Tibial artery (tissue), 4 donors: ENCODE measurements around the gene HAUS7.

Experiments used
- DNase-seq, 2 donors: peaks; one replicate each; pipeline ENCODE4 v3.0.0-alpha.2; 2019
- H3K27ac ChIP-seq, 2 donors: fragments of 200-600 bp; sonication (generic) in 1 of 2; 1 replicate in 1 of 2; 2 replicates in 1 of 2; pipeline ENCODE4 v1.5.1; 2018 to 2019; ENCODE audit warnings: mild to moderate bottlenecking in 1 of 2
- H3K27me3 ChIP-seq, 2 donors: fragments of 200-600 bp; sonication (generic) in 1 of 2; one replicate each; pipeline versions ENCODE4 v1.5.1 to v1.6.0; 2016 to 2019
- H3K36me3 ChIP-seq, 3 donors: fragments of 200-600 bp; sonication (generic) in 2 of 3; one replicate each; pipeline ENCODE4 v1.5.1; 2016 to 2019; ENCODE audit warnings: mild to moderate bottlenecking in 2 of 3
- H3K4me1 ChIP-seq, 4 donors: fragments of 200-600 bp; sonication (generic) in 2 of 4; 1 replicate in 3 of 4; 2 replicates in 1 of 4; pipeline ENCODE4 v1.5.1; 2016 to 2019
- H3K4me3 ChIP-seq, 2 donors: fragments of 200-600 bp; sonication (generic) in 1 of 2; 1 replicate in 1 of 2; 2 replicates in 1 of 2; pipeline ENCODE4 v1.5.1; 2018 to 2019; ENCODE audit warnings: mild to moderate bottlenecking in 2 of 2
- H3K9me3 ChIP-seq, 3 donors: fragments of 200-600 bp; sonication (generic) in 1 of 3; one replicate each; pipeline ENCODE4 v1.5.1; 2016 to 2019
- intact Hi-C: fragments of 100-400 bp; cut with DNase I; formaldehyde crosslinking; loops from one replicate; pipeline ENCODE4 v1.15.0; 2023; ENCODE audit warnings: low total_unique reads
- TF ChIP-seq, protein P1 (sequence below), 2 experiments: fragments of 200-600 bp in 1 of 2; fragments of 450-650 bp in 1 of 2; IDR thresholded peaks; one replicate each; pipeline ENCODE4 v1.5.1; 2017 to 2019; ENCODE audit warnings: antibody characterized with exemption in 2 of 2, mild to moderate bottlenecking in 1 of 2, moderate library complexity in 1 of 2

Gene HAUS7

GRCh38 chrX:153465691-153466380 is 4.5 kb downstream of the HAUS7 start:
- Histone ChIP-seq H3K27me3 (no peaks in the 10 kb centered on the region), H3K4me3 (no peak overlapping the region), H3K9me3 (no peaks in the 10 kb centered on the region), H3K27ac (no peak overlapping the region), H3K36me3 (peaks cover 0 to 30% (median 9%) of the 10 kb centered on the region in 3 donors), H3K4me1 (peaks cover 0 to 10% (median 6%) of the 10 kb centered on the region in 4 donors)
- intact Hi-C loops = no loop called here
- no peak for DNase-seq
- TF ChIP-seq, protein P1, sequence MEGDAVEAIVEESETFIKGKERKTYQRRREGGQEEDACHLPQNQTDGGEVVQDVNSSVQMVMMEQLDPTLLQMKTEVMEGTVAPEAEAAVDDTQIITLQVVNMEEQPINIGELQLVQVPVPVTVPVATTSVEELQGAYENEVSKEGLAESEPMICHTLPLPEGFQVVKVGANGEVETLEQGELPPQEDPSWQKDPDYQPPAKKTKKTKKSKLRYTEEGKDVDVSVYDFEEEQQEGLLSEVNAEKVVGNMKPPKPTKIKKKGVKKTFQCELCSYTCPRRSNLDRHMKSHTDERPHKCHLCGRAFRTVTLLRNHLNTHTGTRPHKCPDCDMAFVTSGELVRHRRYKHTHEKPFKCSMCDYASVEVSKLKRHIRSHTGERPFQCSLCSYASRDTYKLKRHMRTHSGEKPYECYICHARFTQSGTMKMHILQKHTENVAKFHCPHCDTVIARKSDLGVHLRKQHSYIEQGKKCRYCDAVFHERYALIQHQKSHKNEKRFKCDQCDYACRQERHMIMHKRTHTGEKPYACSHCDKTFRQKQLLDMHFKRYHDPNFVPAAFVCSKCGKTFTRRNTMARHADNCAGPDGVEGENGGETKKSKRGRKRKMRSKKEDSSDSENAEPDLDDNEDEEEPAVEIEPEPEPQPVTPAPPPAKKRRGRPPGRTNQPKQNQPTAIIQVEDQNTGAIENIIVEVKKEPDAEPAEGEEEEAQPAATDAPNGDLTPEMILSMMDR (IDR thresholded peaks at IDR 0.05) = no peak

GRCh38 chrX:153464116-153464515 is 6.3 kb downstream of the HAUS7 start:
- no peaks in the 10 kb centered on the region for H3K9me3 ChIP-seq
- intact Hi-C loops = no loop called here
- H3K27me3 ChIP-seq = no peaks in the 10 kb centered on the region
- H3K36me3 ChIP-seq = peaks cover 0 to 30% (median 9%) of the 10 kb centered on the region in 3 donors
- no peak overlapping the region for H3K4me3 ChIP-seq
- TF ChIP-seq, protein P1 (IDR thresholded peaks at IDR 0.05) = no peak
- no peak for DNase-seq
- H3K27ac ChIP-seq = no peak overlapping the region
- peaks cover 0 to under 1% (median under 1%) of the 10 kb centered on the region in 4 donors for H3K4me1 ChIP-seq

DNA sequence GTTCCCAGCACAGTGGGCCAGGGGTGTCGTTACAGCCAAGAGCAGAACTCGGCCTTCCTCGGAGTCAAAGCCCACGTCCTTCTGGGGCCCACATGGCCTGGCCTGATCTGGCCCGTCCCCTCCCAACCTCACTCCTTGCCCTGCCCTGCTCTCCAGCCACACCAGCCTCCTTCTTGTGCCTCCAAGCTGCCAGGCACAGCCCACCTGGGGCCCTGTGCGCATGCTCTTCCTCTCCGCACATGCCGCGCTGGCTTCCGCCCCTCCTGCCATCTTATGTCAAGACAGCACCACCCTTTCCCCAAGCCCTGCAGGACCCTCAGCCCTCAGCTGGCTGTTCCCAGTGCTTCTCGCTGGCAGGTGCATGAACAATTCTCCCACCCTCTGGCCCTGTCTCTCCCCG is 6.8 kb downstream of the HAUS7 start:
- Histone ChIP-seq H3K4me1 (no peaks in the 10 kb centered on the region), H3K9me3 (no peaks in the 10 kb centered on the region), H3K36me3 (peaks cover 0 to 30% (median 9%) of the 10 kb centered on the region in 3 donors), H3K4me3 (no peak overlapping the region), H3K27ac (no peak overlapping the region), H3K27me3 (no peaks in the 10 kb centered on the region)
- TF ChIP-seq, protein P1 (IDR thresholded peaks at IDR 0.05) = no peak
- intact Hi-C loops = no loop called here
- no peak for DNase-seq

- TF ChIP-seq, protein P1 (IDR thresholded peaks at IDR 0.05) = no peak
- peaks cover 0 to 30% (median 9%) of the 10 kb centered on the region in 3 donors for H3K36me3 ChIP-seq
- intact Hi-C loops = no loop called here
- DNase-seq = no peak
- H3K27ac ChIP-seq = no peak overlapping the region
- H3K27me3 ChIP-seq = no peaks in the 10 kb centered on the region
- no peak overlapping the region for H3K4me3 ChIP-seq
- H3K4me1 ChIP-seq = no peaks in the 10 kb centered on the region
- H3K9me3 ChIP-seq = no peaks in the 10 kb centered on the region
Observed at GRCh38 chrX:153463031-153463430, 7.3 kb downstream of the HAUS7 start.

DNA sequence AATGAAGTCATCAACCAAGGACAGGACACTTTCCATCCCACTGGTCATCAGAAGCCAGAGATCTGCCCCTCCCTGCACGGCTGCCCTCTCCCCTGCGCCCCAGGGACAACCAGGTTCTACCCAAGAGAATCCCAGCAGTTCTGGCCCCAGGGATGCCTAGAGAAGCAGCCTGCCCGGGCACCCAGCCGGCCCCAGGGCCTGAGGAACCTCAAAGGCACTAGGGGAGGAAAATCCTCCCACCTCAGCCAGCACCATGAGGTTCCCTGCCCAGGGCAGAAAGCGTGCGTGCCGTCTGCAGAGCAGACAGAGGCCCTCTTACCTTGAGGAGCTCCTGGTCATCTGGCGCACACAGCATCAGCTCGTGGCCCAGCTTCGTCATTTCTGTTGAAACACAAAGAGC is 8.1 kb downstream of the HAUS7 start:
- Histone ChIP-seq H3K27me3 (no peaks in the 10 kb centered on the region), H3K9me3 (no peaks in the 10 kb centered on the region), H3K36me3 (peaks cover 0 to 30% (median 9%) of the 10 kb centered on the region in 3 donors), H3K4me1 (no peaks in the 10 kb centered on the region), H3K27ac (no peak overlapping the region), H3K4me3 (no peak overlapping the region)
- TF ChIP-seq, protein P1 (IDR thresholded peaks at IDR 0.05) = no peak
- DNase-seq = no peak
- intact Hi-C loops = no loop called here
